HepG2 (cell line): Measurements from ENCODE around the gene PKD2L1. TPM values are rescaled to one million over a fixed set of nuclear protein-coding genes. Genes with fewer than 3 reads are reported as not detected.
A peak's percentile ranks its signal among the peaks of the same experiment; 100 is the strongest.

Source experiments
- ATAC-seq: fragments of 200-7000 bp; cut with Tn5 transposase; 3 replicates; pipeline ENCODE4 v1.9.1; 2020; ENCODE audit warnings: mild to moderate bottlenecking, moderate library complexity
- BruUV-seq: library from RNA; stranded (reverse); fragments of 400-500 nt; replicated peaks from 2 replicates; lab custom pipeline; 2021; lab: Mats Ljungman, UMichigan
- CTCF ChIA-PET: fragments of 300-600 bp; formaldehyde crosslinking; extraction: SDS; loops from one replicate; lab custom pipeline; 2021; ENCODE audit warnings: low total read pairs, inconsistent platforms, low intra/inter-chr PET ratio; lab: Yijun Ruan, JAX
- POLR2A ChIA-PET: fragments of 350-600 bp; sonication (Branson Sonifier 250); formaldehyde crosslinking; loops from one replicate; lab custom pipeline; 2020; ENCODE audit warnings: antibody characterized with exemption, inconsistent platforms; lab: Yijun Ruan, JAX
- DNase-seq: peaks from one replicate; pipeline ENCODE4 v3.0.0-alpha.2; 2015; ENCODE audit warnings: low spot score
- FAIRE-seq: peaks from 3 replicates; lab custom pipeline; 2011; peaks lifted over from hg19 to GRCh38; lab: Jason Lieb, UNC
- H2AFZ ChIP-seq: one replicate; pipeline ENCODE4 v1.6.1; 2011; ENCODE audit warnings: low read length, inconsistent platforms
- H3K27ac ChIP-seq: fragments of 300-600 bp; 3 replicates; pipeline ENCODE4 v1.8.0; 2011; ENCODE audit warnings: mixed run types, mild to moderate bottlenecking, mixed read lengths, low read length, inconsistent platforms; ENCODE audit not compliant: insufficient read depth; ENCODE audit errors: extremely low read length
- H3K27me3 ChIP-seq, 2 experiments: fragments of 200-600 bp in 1 of 2; 2 replicates in 1 of 2; 3 replicates in 1 of 2; pipeline versions ENCODE4 v1.6.0 to v1.8.0; 2011; ENCODE audit warnings: low read length in 2 of 2, mild to moderate bottlenecking in 2 of 2, moderate library complexity in 2 of 2, inconsistent platforms in 1 of 2; ENCODE audit not compliant: insufficient read depth in 2 of 2, control insufficient read depth in 1 of 2
- H3K36me3 ChIP-seq, 2 experiments: fragments of 200-600 bp in 1 of 2; replicated peaks in 1 of 2; 2 replicates in 1 of 2; 3 replicates in 1 of 2; pipeline versions ENCODE4 v1.5.1 to v1.8.0; 2011; ENCODE audit warnings: low read length in 2 of 2, inconsistent platforms in 1 of 2; ENCODE audit not compliant: insufficient read depth in 2 of 2, control insufficient read depth in 1 of 2
- H3K4me1 ChIP-seq: 2 replicates; pipeline ENCODE4 v1.5.1; 2012; ENCODE audit warnings: low read length, inconsistent platforms; ENCODE audit not compliant: insufficient read depth
- H3K4me2 ChIP-seq: 2 replicates; pipeline ENCODE4 v1.6.0; 2011; ENCODE audit warnings: low read depth, low read length, inconsistent platforms
- H3K4me3 ChIP-seq, 3 experiments: fragments of 200-600 bp in 1 of 3; sonication (generic), shearing (Covaris generic) in 1 of 3; replicated peaks in 1 of 3; 2 replicates each; pipeline ENCODE4 v1.5.1; 2011 to 2016; ENCODE audit warnings: low read length in 3 of 3, inconsistent platforms in 2 of 3, low read depth in 2 of 3, mild to moderate bottlenecking in 2 of 3, control low read depth in 1 of 3, mixed read lengths in 1 of 3; ENCODE audit not compliant: insufficient read depth in 1 of 3
- H3K79me2 ChIP-seq: one replicate; pipeline ENCODE4 v1.6.1; 2011; ENCODE audit warnings: low read length, inconsistent platforms; ENCODE audit not compliant: insufficient read depth
- H3K9ac ChIP-seq: 2 replicates; pipeline ENCODE4 v1.6.0; 2011; ENCODE audit warnings: mild to moderate bottlenecking, low read depth, low read length, inconsistent platforms; ENCODE audit not compliant: insufficient read depth
- H3K9me3 ChIP-seq: 2 replicates; pipeline ENCODE4 v1.5.1; 2012; ENCODE audit warnings: mild to moderate bottlenecking, low read length
- H4K20me1 ChIP-seq: 2 replicates; pipeline ENCODE4 v1.6.0; 2011; ENCODE audit warnings: inconsistent platforms, mild to moderate bottlenecking, low read length, moderate library complexity; ENCODE audit not compliant: insufficient read depth
- ASH2L ChIP-seq: fragments of 300-600, 200-600 bp; sonication (generic); IDR thresholded peaks from 2 replicates; pipeline ENCODE4 v1.7.0; 2017; ENCODE audit warnings: low read depth, mild to moderate bottlenecking, moderate library complexity, mixed read lengths, low read length; ENCODE audit not compliant: insufficient read length
- ATF1 ChIP-seq: IDR thresholded peaks from 2 replicates; pipeline ENCODE4 v1.6.1; 2016; ENCODE audit warnings: mild to moderate bottlenecking, control low read depth
- CREM ChIP-seq, 2 experiments: sonication (generic) in 1 of 2; formaldehyde crosslinking in 1 of 2; IDR thresholded peaks; 2 replicates each; pipeline versions ENCODE4 v1.4.0 to v1.6.1; 2016 to 2020; ENCODE audit warnings: antibody characterized with exemption in 1 of 2, mild to moderate bottlenecking in 1 of 2, missing genetic modification reagents in 1 of 2
- FOXP1 ChIP-seq, 2 experiments: fragments of 450-650 bp in 1 of 2; IDR thresholded peaks; 2 replicates each; pipeline ENCODE4 v1.6.1; 2017 to 2018; ENCODE audit warnings: antibody characterized with exemption in 1 of 2
- HDAC2 ChIP-seq: sonication (generic); formaldehyde crosslinking; IDR thresholded peaks from 2 replicates; pipeline ENCODE4 v1.4.0; 2020; ENCODE audit warnings: missing genetic modification reagents
- HIVEP1 ChIP-seq: sonication (generic); formaldehyde crosslinking; IDR thresholded peaks from 2 replicates; pipeline ENCODE4 v1.4.0; 2020; ENCODE audit warnings: mild to moderate bottlenecking, missing genetic modification reagents
- MAX ChIP-seq: IDR thresholded peaks from 2 replicates; pipeline ENCODE4 v1.6.1; 2012; ENCODE audit warnings: inconsistent platforms
- NCOA5 ChIP-seq: sonication (generic); formaldehyde crosslinking; IDR thresholded peaks from 2 replicates; pipeline ENCODE4 v1.4.0; 2020; ENCODE audit warnings: missing genetic modification reagents
- NCOR1 ChIP-seq: fragments of 200-600 bp; sonication (generic); IDR thresholded peaks from 2 replicates; pipeline ENCODE4 v1.7.0; 2017; ENCODE audit warnings: antibody characterized with exemption, low read length, borderline replicate concordance
- NFYB ChIP-seq: sonication (generic); formaldehyde crosslinking; IDR thresholded peaks from 2 replicates; pipeline ENCODE4 v1.4.0; 2020; ENCODE audit warnings: missing genetic modification reagents
- PPARG ChIP-seq: conservative IDR thresholded peaks from 2 replicates; pipeline ENCODE4 v1.6.1; 2016; ENCODE audit warnings: missing biosample characterization, missing genetic modification reagents
- RAD21 ChIP-seq: fragments of 450-650 bp; formaldehyde crosslinking; IDR thresholded peaks from 2 replicates; pipeline ENCODE4 v1.5.0; 2020; ENCODE audit warnings: mild to moderate bottlenecking
- SALL1 ChIP-seq: sonication (generic); formaldehyde crosslinking; IDR thresholded peaks from 2 replicates; pipeline ENCODE4 v1.8.0; 2022; ENCODE audit warnings: mild to moderate bottlenecking, missing genetic modification reagents
- TOPORS ChIP-seq: sonication (generic); formaldehyde crosslinking; IDR thresholded peaks from 2 replicates; pipeline ENCODE4 v1.8.0; 2023; ENCODE audit warnings: mild to moderate bottlenecking, missing genetic modification reagents
- ZFP90 ChIP-seq: sonication (generic); formaldehyde crosslinking; IDR thresholded peaks from 2 replicates; pipeline ENCODE4 v1.8.0; 2022; ENCODE audit warnings: missing genetic modification reagents, mild to moderate bottlenecking, inconsistent platforms, borderline replicate concordance
- ZNF160 ChIP-seq: sonication (generic); formaldehyde crosslinking; IDR thresholded peaks from 2 replicates; pipeline ENCODE4 v1.8.0; 2022; ENCODE audit warnings: mild to moderate bottlenecking, inconsistent platforms, missing genetic modification reagents
- ZNF274 ChIP-seq: sonication (generic); formaldehyde crosslinking; IDR thresholded peaks from 2 replicates; pipeline ENCODE4 v1.5.1; 2020; ENCODE audit warnings: mild to moderate bottlenecking, missing genetic modification reagents
- ZNF30 ChIP-seq: sonication (generic); formaldehyde crosslinking; IDR thresholded peaks from 2 replicates; pipeline ENCODE4 v1.5.0; 2020; ENCODE audit warnings: mild to moderate bottlenecking, missing genetic modification reagents
- ZNF501 ChIP-seq: sonication (generic); formaldehyde crosslinking; IDR thresholded peaks from 2 replicates; pipeline ENCODE4 v1.5.1; 2020; ENCODE audit warnings: mild to moderate bottlenecking, moderate library complexity, missing genetic modification reagents
- ZNF629 ChIP-seq: sonication (generic); formaldehyde crosslinking; conservative IDR thresholded peaks from 2 replicates; pipeline ENCODE4 v1.5.0; 2020; ENCODE audit warnings: missing genetic modification reagents
- ZNF710 ChIP-seq: sonication (generic); formaldehyde crosslinking; IDR thresholded peaks from 2 replicates; pipeline ENCODE4 v1.5.0; 2020; ENCODE audit warnings: mild to moderate bottlenecking, missing genetic modification reagents, borderline replicate concordance
- WGBS: methylation state at CpG from one replicate; pipeline ENCODE4 v1.1.6; 2017; ENCODE audit warnings: low lambda C conversion rate; 5-methylcytosine and 5-hydroxymethylcytosine counted together
- in situ Hi-C: cut with HindIII; loops from 2 replicates; pipeline ENCODE4 v1.10.0; 2017; ENCODE audit warnings: low pct_unique_long_range_greater_than_20kb; ENCODE audit not compliant: extremely low pct_ligation_motif_present
- intact Hi-C: fragments of 100-400 bp; cut with micrococcal nuclease; formaldehyde crosslinking; loops from one replicate; pipeline ENCODE4 v1.10.0; 2022; ENCODE audit not compliant: unreplicated experiment
- polyA plus RNA-seq, 8 experiments: library from polyadenylated mRNA; depleted of rRNA in 3 of 8; stranded (reverse) in 7 of 8; unstranded in 1 of 8; fragments of >200 nt; fragmentation: Illumina TruSeq in 4 of 8; extraction: Trizol in 4 of 8; gene quantifications; 2 replicates each; pipeline versions ENCODE4 v1.2.1 to v1.2.3, GENCODE V29; 2011 to 2016; ENCODE audit warnings: low read depth in 4 of 8, missing spikeins in 1 of 8, mixed read lengths in 1 of 8; ENCODE audit not compliant: insufficient read depth in 1 of 8
- total RNA-seq, 5 experiments: library from RNA; depleted of rRNA; stranded (reverse); fragments of >200 nt; fragmentation: Illumina TruSeq; extraction: Trizol; gene quantifications; 2 replicates each; pipeline ENCODE4 v1.2.3, GENCODE V29; 2016; ENCODE audit warnings: low read depth in 1 of 5

The PKD2L1 gene
- total and polyA plus RNA-seq, 2 of the 13 experiments (the other 11 are each of a cell fraction or from before 2014, with no cell fraction given) = 0.07 to 0.15 TPM

DNA sequence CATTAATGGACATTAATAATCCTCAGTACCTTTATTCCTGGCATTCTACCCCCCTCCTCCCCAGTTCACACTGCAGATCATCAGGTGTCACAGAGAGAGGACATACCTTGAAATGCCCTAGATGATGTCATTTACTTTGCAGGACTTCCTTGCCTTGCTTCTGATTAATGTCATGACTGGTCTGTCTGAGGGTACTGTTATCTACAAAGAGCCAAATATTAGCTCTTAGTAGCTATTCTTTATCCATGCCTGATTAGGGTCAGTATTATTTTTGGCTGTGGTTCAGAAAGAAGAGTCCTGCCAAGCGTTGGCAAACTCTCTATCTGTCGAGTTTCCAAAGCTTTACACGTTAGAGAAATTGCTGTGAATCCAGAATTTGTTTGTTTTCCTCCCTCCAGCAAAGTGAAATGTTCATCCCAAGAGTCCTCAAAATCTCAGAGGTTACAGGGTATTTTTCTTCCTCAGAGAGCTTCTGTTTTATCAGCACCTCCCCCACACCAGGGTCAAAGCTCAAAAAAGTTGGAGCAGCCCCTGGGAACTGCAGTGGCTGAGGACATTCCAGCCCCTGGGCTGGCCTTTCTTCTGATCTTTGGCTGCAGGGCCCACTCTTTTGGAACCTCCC is 29.6 kb upstream of the PKD2L1 start:
- in situ Hi-C loops = no loop called here
- no peak overlapping the region for H2AFZ ChIP-seq
- intact Hi-C loops = loop anchor here (1.0 kb wide), 1 partner anchor 15 kb away; no protein-coding TSS in a partner anchor
- DNase-seq (peak; percentile 79), FAIRE-seq (peak; percentile 66), ATAC-seq (peak; percentile 56)
- H4K20me1 ChIP-seq = peaks cover 69% of the 10 kb centered on the region
- H3K27me3 ChIP-seq = no peaks in the 10 kb centered on the region
- POLR2A ChIA-PET = interaction anchor here (0.9 to 7.2 kb wide), 6 partner anchors 11 to 176 kb away, joined by 3 to 107 read pairs (median 52); partner anchors contain the start of genes HIF1AN and SCD
- CTCF ChIA-PET = interaction anchor here (1.1 to 1.3 kb wide), 2 partner anchors 18 to 74 kb away, joined by 3 to 4 read pairs; no protein-coding TSS in a partner anchor
- H3K4me2 ChIP-seq = peak overlapping the region; percentile 55
- H3K4me1 ChIP-seq = peaks cover 100% of the 10 kb centered on the region
- H3K9me3 ChIP-seq = no peaks in the 10 kb centered on the region
- no peak overlapping the region; the same call in 1 of the 2 replicates for H3K9ac ChIP-seq
- H3K36me3 ChIP-seq = peaks cover 15 to 49% of the 10 kb centered on the region in 2 experiments
- no TSS peak for BruUV-seq
- peaks cover 30% of the 10 kb centered on the region for H3K79me2 ChIP-seq
- peak overlapping the region; percentile 63 for H3K27ac ChIP-seq
- no peak overlapping the region; a peak in 1 of 6 replicates for H3K4me3 ChIP-seq
- WGBS = 14% methylated on average over 3 of the region's 3 CpGs
- 0 out of 2 replicates have a peak, but pooled peaks have one; percentile 24 for TF ChIP-seq HIVEP1 (CRISPR knock-in tag)
- TF ChIP-seq PPARG (CRISPR knock-in tag) = peak; percentile 58; the same call in 1 of the 2 replicates
- TF ChIP-seq ZFP90 (CRISPR knock-in tag) = peak; percentile 65; the same call in 1 of the 2 replicates
- TF ChIP-seq SALL1 (CRISPR knock-in tag) = peak; percentile 68; the same call in 1 of the 2 replicates
- peak; percentile 73; the same call in 1 of the 2 replicates for TF ChIP-seq HDAC2 (CRISPR knock-in tag)
- TF ChIP-seq ASH2L = peak; percentile 49
- TF ChIP-seq ZNF501 = 0 out of 2 replicates have a peak, but pooled peaks have one; percentile 31
- no peak for TF ChIP-seq FOXP1 (IDR thresholded peaks at IDR 0.05)
- 0 out of 2 replicates have a peak, but pooled peaks have one; percentile 21 for TF ChIP-seq FOXP1 (CRISPR knock-in tag; IDR thresholded peaks at IDR 0.05)
- TF ChIP-seq ZNF30 (CRISPR knock-in tag) = no peak
- TF ChIP-seq RAD21 (CRISPR knock-in tag) = 0 out of 2 replicates have a peak, but pooled peaks have one; percentile 20
- TF ChIP-seq NCOA5 (CRISPR knock-in tag) = no peak
- peak; percentile 40; the same call in 1 of the 2 replicates for TF ChIP-seq CREM (IDR thresholded peaks at IDR 0.05)
- no peak for TF ChIP-seq CREM (CRISPR knock-in tag; IDR thresholded peaks at IDR 0.05)
- TF ChIP-seq ZNF274 (CRISPR knock-in tag) = no peak
- TF ChIP-seq TOPORS (CRISPR knock-in tag) = no peak
- TF ChIP-seq ATF1 = peak; percentile 48; the same call in 1 of the 2 replicates
- peak; percentile 64; the same call in 1 of the 2 replicates for TF ChIP-seq NCOR1
- TF ChIP-seq NFYB (CRISPR knock-in tag) = peak; percentile 18; the same call in 1 of the 2 replicates
- 0 out of 2 replicates have a peak, but pooled peaks have one; percentile 12 for TF ChIP-seq ZNF629
- TF ChIP-seq ZNF160 (CRISPR knock-in tag) = no peak
- peak; percentile 67; the same call in 1 of the 2 replicates for TF ChIP-seq ZNF710 (CRISPR knock-in tag)
- peak; percentile 50; the same call in 1 of the 2 replicates for TF ChIP-seq MAX
